Measurements from ENCODE around the gene KCNK16.

KCNK16 gene

DNA sequence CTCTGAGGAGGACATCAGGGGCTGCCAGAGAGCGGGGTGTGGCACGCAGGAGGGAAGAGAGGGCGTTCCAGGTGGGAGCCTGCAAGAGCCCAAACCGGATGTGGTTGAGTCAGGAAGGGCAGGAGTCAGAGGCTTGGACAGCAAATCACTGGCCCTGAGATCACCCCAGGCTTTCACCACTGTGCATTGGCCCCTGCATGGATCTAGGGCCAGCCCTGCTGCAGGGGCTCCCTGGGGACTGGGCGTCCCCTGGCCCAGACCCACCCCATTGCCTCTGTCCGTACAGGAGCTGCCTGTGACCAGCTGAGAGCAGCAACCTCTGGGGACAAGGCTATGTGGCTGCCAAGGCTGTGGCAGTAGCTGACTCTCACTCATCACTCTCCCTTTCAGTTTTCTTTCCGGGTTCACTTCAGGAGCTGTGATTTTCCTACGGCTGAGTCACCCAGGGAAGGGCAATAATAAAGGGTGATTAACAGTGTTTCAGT, 42.2 kb downstream of the KCNK16 start:
- no peak for DNase-seq
- H3K36me3 ChIP-seq: no peaks in the 10 kb centered on the region
- no peaks in the 10 kb centered on the region for H3K27me3 ChIP-seq (ENCODE audit: insufficient read depth, low read depth, severe bottlenecking)
- no peak overlapping the region for H3K4me3 ChIP-seq (ENCODE audit: low read depth, low read length)
- no peak for TF ChIP-seq CTCF (IDR thresholded peaks at IDR 0.05; ENCODE audit: low read depth, low read length)
- H3K27ac ChIP-seq: no peak overlapping the region
- H3K9me3 ChIP-seq (ENCODE audit: severe bottlenecking): peaks cover 3% of the 10 kb centered on the region

DNA sequence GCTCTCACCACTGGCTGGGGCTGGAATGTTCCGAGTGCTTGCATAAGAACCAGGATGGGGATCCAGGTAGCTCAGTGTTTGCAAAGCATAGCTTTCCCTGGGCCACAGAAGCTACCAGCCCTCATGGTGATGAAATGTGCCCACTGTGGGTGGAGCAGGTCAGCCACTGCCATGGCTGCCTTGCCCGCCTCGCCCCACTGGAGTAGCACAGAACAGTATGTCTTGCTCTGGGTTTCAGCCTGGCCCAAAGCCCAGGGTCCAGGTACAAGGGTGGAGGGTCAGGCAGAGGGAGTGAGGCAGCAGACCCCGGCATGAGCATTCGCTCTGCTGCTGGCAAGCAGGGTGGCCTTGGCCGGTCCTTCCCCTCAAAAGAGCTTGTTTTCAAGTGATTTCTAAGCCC, 43.0 kb downstream of the KCNK16 start:
- TF ChIP-seq CTCF (IDR thresholded peaks at IDR 0.05; ENCODE audit: low read depth, low read length): no peak
- DNase-seq: no peak

GRCh38 chr6:39276379-39276995, 46.0 kb downstream of the KCNK16 start:
- H3K4me3 ChIP-seq (ENCODE audit: low read depth, low read length): no peak overlapping the region
- TF ChIP-seq CTCF (IDR thresholded peaks at IDR 0.05; ENCODE audit: low read depth, low read length): no peak
- DNase-seq: no peak
- H3K9me3 ChIP-seq (ENCODE audit: severe bottlenecking): peaks cover 3% of the 10 kb centered on the region
- no peak overlapping the region for H3K27ac ChIP-seq
- H3K27me3 ChIP-seq (ENCODE audit: insufficient read depth, low read depth, severe bottlenecking): no peaks in the 10 kb centered on the region
- H3K36me3 ChIP-seq: no peaks in the 10 kb centered on the region

More for the DNA sequence above, 43.0 kb downstream of the KCNK16 start:
- no peak overlapping the region for H3K4me3 ChIP-seq (ENCODE audit: low read depth, low read length)
- no peaks in the 10 kb centered on the region for H3K27me3 ChIP-seq (ENCODE audit: insufficient read depth, low read depth, severe bottlenecking)
- H3K9me3 ChIP-seq (ENCODE audit: severe bottlenecking): peaks cover 3% of the 10 kb centered on the region
- no peak overlapping the region for H3K27ac ChIP-seq
- no peaks in the 10 kb centered on the region for H3K36me3 ChIP-seq

DNA sequence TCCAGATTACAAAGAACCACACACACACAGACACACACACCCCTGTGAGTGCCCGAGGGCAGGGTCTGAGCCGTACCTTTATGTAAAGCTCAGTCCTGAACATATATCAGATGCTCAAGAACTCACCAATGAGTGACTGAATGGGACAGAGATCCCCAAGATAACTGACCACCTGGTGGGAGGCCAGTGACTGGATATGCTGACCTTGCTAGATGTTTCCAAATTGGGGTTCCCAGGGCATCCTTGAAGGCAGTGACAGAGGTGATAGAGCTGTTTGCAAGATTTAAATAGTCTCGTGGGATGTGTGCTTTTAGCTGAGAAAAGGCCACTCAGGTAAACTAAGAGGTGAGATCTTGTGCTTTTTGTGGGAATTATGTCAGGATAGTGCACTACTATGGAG, 47.6 kb downstream of the KCNK16 start:
- TF ChIP-seq CTCF (IDR thresholded peaks at IDR 0.05; ENCODE audit: low read depth, low read length): no peak

GRCh38 chr6:39274471-39274870, 48.0 kb downstream of the KCNK16 start:
- TF ChIP-seq CTCF (IDR thresholded peaks at IDR 0.05; ENCODE audit: low read depth, low read length): no peak
- no peaks in the 10 kb centered on the region for H3K36me3 ChIP-seq
- H3K4me3 ChIP-seq (ENCODE audit: low read depth, low read length): no peak overlapping the region
- no peaks in the 10 kb centered on the region for H3K27me3 ChIP-seq (ENCODE audit: insufficient read depth, low read depth, severe bottlenecking)
- H3K27ac ChIP-seq: no peak overlapping the region
- peaks cover 3% of the 10 kb centered on the region for H3K9me3 ChIP-seq (ENCODE audit: severe bottlenecking)
- DNase-seq: no peak

More for the DNA sequence above, 47.6 kb downstream of the KCNK16 start:
- H3K27me3 ChIP-seq (ENCODE audit: insufficient read depth, low read depth, severe bottlenecking): no peaks in the 10 kb centered on the region
- DNase-seq: no peak
- peaks cover 3% of the 10 kb centered on the region for H3K9me3 ChIP-seq (ENCODE audit: severe bottlenecking)
- no peaks in the 10 kb centered on the region for H3K36me3 ChIP-seq
- H3K4me3 ChIP-seq (ENCODE audit: low read depth, low read length): no peak overlapping the region
- no peak overlapping the region for H3K27ac ChIP-seq

DNA sequence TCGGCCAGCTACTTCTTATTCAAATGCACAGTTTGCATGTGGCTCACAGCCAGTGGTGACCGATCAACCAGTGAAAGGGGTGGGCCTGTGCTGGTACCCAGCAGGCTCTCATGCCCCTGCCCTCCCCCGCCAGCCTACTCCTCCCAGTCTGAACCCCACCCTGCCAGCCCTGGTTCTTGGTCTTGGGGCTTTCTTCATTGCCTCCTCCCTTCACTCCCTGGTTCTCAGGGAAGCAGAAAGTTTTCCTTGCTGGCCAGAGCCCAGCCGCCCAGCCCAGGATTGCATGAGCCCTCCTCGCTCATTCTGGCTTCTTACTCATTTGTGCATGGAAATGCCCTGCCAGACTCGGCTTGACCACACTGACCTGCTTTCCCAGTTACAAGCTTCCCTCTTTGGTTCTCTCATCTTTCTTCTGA, 49.1 kb downstream of the KCNK16 start:
- no peak for TF ChIP-seq CTCF (IDR thresholded peaks at IDR 0.05; ENCODE audit: low read depth, low read length)
- Histone ChIP-seq H3K27me3 (ENCODE audit: insufficient read depth, low read depth, severe bottlenecking) (no peaks in the 10 kb centered on the region), H3K9me3 (ENCODE audit: severe bottlenecking) (peaks cover 3% of the 10 kb centered on the region), H3K4me3 (ENCODE audit: low read depth, low read length) (no peak overlapping the region), H3K36me3 (no peaks in the 10 kb centered on the region), H3K27ac (no peak overlapping the region)
- DNase-seq: no peak

Measured in WERI-Rb-1 (cell line).